Cardiac muscle cell (in vitro differentiated cells and primary cell): Measurements from ENCODE around the gene TIMP2. TPM values are rescaled to one million over a fixed set of nuclear protein-coding genes. Genes with fewer than 3 reads are reported as not detected.

Experiments
- DNase-seq, 2 donors: peaks; one replicate each; pipeline versions ENCODE4 v3.0.0 to v3.0.0-alpha.2; 2010 to 2017; ENCODE audit warnings: low read depth in 1 of 2, low spot score in 1 of 2
- H3K27ac ChIP-seq: fragments of 200-600 bp; sonication (generic); 2 replicates; pipeline ENCODE4 v1.5.1; 2016
- H3K27me3 ChIP-seq: fragments of 200-600 bp; sonication (generic); 2 replicates; pipeline ENCODE4 v1.6.0; 2016; ENCODE audit warnings: control low read depth
- H3K36me3 ChIP-seq: fragments of 200-600 bp; sonication (generic); 2 replicates; pipeline ENCODE4 v1.5.1; 2016; ENCODE audit warnings: control low read depth
- H3K4me1 ChIP-seq: fragments of 200-600 bp; sonication (generic); 2 replicates; pipeline ENCODE4 v1.8.1; 2017; ENCODE audit warnings: low read depth, mild to moderate bottlenecking, mixed run types
- H3K4me3 ChIP-seq: fragments of 200-600 bp; sonication (generic); 2 replicates; pipeline ENCODE4 v1.5.1; 2016; ENCODE audit warnings: mild to moderate bottlenecking
- H3K9me3 ChIP-seq: fragments of 200-600 bp; sonication (generic); 2 replicates; pipeline ENCODE4 v1.5.1; 2017; ENCODE audit warnings: low read depth, mild to moderate bottlenecking, control low read depth
- polyA plus RNA-seq: library from polyadenylated mRNA; unstranded; fragments of >200 nt; fragmentation: Nextera tagmentation; extraction: Ambion mirVana; gene quantifications from 2 replicates; pipeline ENCODE4 v1.2.1, GENCODE V29; 2016
- total RNA-seq: library from RNA; depleted of rRNA; stranded (reverse); fragments of >200 nt; gene quantifications from 2 replicates; pipeline ENCODE4 v1.2.3, GENCODE V29; 2016
- TF ChIP-seq, protein P1 (sequence below): IDR thresholded peaks from 2 replicates; pipeline ENCODE4 v1.5.1; 2012; ENCODE audit warnings: low read depth, mild to moderate bottlenecking, low read length

Gene TIMP2
- total and polyA plus RNA-seq, 2 experiments from 2014 or later, result 5.9 to 25.8 TPM

GRCh38 chr17:78859051-78859450, 66.1 kb downstream of the TIMP2 start:
- no peaks in the 10 kb centered on the region for H3K9me3 ChIP-seq
- no peak overlapping the region for H3K4me3 ChIP-seq
- no peak for DNase-seq
- H3K36me3 ChIP-seq, result no peaks in the 10 kb centered on the region
- TF ChIP-seq, protein P1, sequence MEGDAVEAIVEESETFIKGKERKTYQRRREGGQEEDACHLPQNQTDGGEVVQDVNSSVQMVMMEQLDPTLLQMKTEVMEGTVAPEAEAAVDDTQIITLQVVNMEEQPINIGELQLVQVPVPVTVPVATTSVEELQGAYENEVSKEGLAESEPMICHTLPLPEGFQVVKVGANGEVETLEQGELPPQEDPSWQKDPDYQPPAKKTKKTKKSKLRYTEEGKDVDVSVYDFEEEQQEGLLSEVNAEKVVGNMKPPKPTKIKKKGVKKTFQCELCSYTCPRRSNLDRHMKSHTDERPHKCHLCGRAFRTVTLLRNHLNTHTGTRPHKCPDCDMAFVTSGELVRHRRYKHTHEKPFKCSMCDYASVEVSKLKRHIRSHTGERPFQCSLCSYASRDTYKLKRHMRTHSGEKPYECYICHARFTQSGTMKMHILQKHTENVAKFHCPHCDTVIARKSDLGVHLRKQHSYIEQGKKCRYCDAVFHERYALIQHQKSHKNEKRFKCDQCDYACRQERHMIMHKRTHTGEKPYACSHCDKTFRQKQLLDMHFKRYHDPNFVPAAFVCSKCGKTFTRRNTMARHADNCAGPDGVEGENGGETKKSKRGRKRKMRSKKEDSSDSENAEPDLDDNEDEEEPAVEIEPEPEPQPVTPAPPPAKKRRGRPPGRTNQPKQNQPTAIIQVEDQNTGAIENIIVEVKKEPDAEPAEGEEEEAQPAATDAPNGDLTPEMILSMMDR, result no peak
- H3K27ac ChIP-seq, result no peak overlapping the region
- no peaks in the 10 kb centered on the region for H3K27me3 ChIP-seq
- no peaks in the 10 kb centered on the region for H3K4me1 ChIP-seq

- Histone ChIP-seq H3K9me3 (no peaks in the 10 kb centered on the region), H3K36me3 (no peaks in the 10 kb centered on the region), H3K27ac (no peak overlapping the region), H3K27me3 (no peaks in the 10 kb centered on the region), H3K4me3 (no peak overlapping the region), H3K4me1 (no peaks in the 10 kb centered on the region)
- TF ChIP-seq, protein P1, result no peak
- DNase-seq, result no peak
These were observed 67.9 kb downstream of the TIMP2 start for GRCh38 chr17:78857266-78857665.

DNA sequence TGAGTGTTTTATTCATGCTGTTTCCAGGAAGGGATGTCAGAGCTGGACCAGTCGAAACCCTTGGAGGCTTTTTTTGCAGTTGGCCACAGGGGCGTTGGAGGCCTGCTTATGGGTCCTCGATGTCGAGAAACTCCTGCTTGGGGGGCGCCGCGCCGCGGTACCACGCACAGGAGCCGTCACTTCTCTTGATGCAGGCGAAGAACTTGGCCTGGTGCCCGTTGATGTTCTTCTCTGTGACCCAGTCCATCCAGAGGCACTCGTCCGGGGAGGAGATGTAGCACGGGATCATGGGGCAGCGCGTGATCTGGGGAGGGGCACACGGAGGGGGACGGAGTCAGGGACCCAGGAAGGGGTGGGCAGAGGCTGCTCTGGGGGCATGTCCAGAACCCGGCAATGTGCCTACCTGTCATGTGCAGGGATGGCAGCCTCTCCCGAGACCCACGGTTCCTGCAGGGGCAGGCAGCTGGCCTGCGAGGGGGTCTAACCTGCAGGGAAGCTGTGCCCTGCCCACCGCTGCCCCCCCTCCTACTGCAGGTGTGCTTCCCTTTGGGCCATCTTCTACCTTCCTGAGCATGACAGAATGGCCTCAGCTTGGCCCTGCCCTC, 69.5 kb downstream of the TIMP2 start:
- H3K27ac ChIP-seq, result no peak overlapping the region

DNA sequence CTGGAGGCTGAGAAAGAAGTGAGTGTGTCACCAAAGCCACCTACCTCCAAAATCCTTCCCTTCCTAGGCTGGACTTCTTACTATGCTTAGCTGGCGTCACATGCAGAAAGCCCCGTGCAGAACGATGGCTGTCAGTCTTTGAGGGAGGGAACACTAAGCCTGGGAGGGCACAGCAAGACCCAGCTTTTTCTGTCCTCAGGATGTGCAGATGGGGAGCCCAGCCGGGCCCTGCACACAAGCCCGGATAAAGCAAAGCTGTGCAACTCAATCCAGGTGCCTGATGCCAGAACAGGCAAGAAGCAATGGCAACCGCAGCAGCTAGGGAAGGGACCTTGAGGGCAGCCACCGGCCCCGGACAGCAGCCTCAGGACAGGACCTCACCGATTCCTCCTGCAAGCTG, 70.7 kb downstream of the TIMP2 start:
- no peak for DNase-seq
- TF ChIP-seq, protein P1, result no peak
- Histone ChIP-seq H3K27ac (no peak overlapping the region), H3K27me3 (no peaks in the 10 kb centered on the region), H3K4me3 (no peak overlapping the region), H3K9me3 (no peaks in the 10 kb centered on the region), H3K36me3 (no peaks in the 10 kb centered on the region), H3K4me1 (no peaks in the 10 kb centered on the region)

More for the DNA sequence above, 69.5 kb downstream of the TIMP2 start:
- Histone ChIP-seq H3K4me1 (no peaks in the 10 kb centered on the region), H3K4me3 (no peak overlapping the region), H3K27me3 (no peaks in the 10 kb centered on the region), H3K36me3 (no peaks in the 10 kb centered on the region), H3K9me3 (no peaks in the 10 kb centered on the region)
- TF ChIP-seq, protein P1, result no peak
- no peak for DNase-seq

DNA sequence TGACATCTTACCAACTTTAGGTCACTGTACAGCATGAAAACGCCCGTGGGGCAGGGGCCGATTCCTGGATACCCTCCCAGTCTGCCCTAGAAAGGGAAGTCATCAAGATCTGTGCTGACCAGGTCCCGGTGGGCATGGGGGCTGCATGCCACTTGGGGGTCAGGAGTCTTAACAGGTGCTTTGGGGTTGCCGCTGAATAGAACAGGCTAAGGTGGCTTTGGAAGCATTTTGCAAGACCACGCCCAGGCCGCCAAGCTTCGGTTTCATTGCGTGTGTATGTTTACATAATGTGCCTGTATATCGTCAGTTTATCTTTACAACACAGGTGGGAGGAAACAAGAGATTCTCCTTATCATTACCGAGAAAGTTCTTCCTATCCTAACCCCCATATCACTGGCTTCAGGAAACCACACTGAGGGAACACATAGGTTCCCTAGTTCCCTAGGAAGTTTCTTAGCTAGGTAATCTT, 71.2 kb downstream of the TIMP2 start:
- H3K27me3 ChIP-seq, result no peaks in the 10 kb centered on the region
- no peaks in the 10 kb centered on the region for H3K9me3 ChIP-seq
- no peaks in the 10 kb centered on the region for H3K4me1 ChIP-seq
- no peaks in the 10 kb centered on the region for H3K36me3 ChIP-seq
- TF ChIP-seq, protein P1, result no peak
- no peak overlapping the region for H3K27ac ChIP-seq
- no peak overlapping the region for H3K4me3 ChIP-seq
- DNase-seq, result no peak
